OCI-LY7 (cell line): ENCODE results near the gene SELENOS. TPM values are rescaled to one million over a fixed set of nuclear protein-coding genes. Genes with fewer than 3 reads are reported as not detected.
A peak's percentile ranks its signal among the peaks of the same experiment; 100 is the strongest.

ENCODE experiments used
- BruUV-seq: library from RNA; stranded (reverse); fragments of 400-500 nt; replicated peaks from 2 replicates; lab custom pipeline; 2021; lab: Mats Ljungman, UMichigan
- CTCF ChIA-PET: fragments of 300-600 bp; sonication (Branson Sonifier 250); formaldehyde crosslinking; loops from one replicate; lab custom pipeline; 2022; ENCODE audit warnings: antibody characterized with exemption; ENCODE audit not compliant: unreplicated experiment; lab: Charles Lee
- POLR2A ChIA-PET: fragments of 300-600 bp; sonication (Branson Sonifier 250); formaldehyde crosslinking; loops from one replicate; lab custom pipeline; 2022; ENCODE audit warnings: antibody characterized with exemption; lab: Charles Lee
- DNase-seq: peaks from one replicate; pipeline ENCODE4 v3.0.0-alpha.2; 2015; ENCODE audit warnings: low spot score
- H2AFZ ChIP-seq: fragments of 200-600 bp; sonication (generic), shearing (Covaris generic); 2 replicates; pipeline ENCODE4 v1.6.1; 2014; ENCODE audit warnings: mild to moderate bottlenecking, antibody characterized with exemption, low read length, moderate library complexity
- H3K27ac ChIP-seq: fragments of 200-600 bp; sonication (generic); 2 replicates; pipeline ENCODE4 v1.5.1; 2014; ENCODE audit warnings: mixed run types, low read depth, mild to moderate bottlenecking, moderate library complexity, low read length, inconsistent platforms; ENCODE audit not compliant: poor library complexity, severe bottlenecking
- H3K36me3 ChIP-seq: fragments of 200-600 bp; sonication (generic); 2 replicates; pipeline ENCODE4 v1.6.1; 2014; ENCODE audit warnings: mild to moderate bottlenecking, antibody characterized with exemption, low read length, moderate library complexity, mixed read lengths; ENCODE audit not compliant: insufficient read depth
- H3K4me1 ChIP-seq: fragments of 200-600 bp; sonication (generic); 2 replicates; pipeline ENCODE4 v1.5.1; 2014; ENCODE audit warnings: mild to moderate bottlenecking, low read length; ENCODE audit not compliant: insufficient read depth, poor library complexity, severe bottlenecking
- H3K4me2 ChIP-seq: fragments of 200-600 bp; sonication (generic); 2 replicates; pipeline ENCODE4 v1.6.1; 2014; ENCODE audit warnings: mild to moderate bottlenecking, low read length
- H3K4me3 ChIP-seq: fragments of 200-600 bp; sonication (generic); 2 replicates; pipeline ENCODE4 v1.5.1; 2014; ENCODE audit warnings: mild to moderate bottlenecking, low read depth, low read length; ENCODE audit not compliant: poor library complexity, severe bottlenecking
- H3K79me2 ChIP-seq: fragments of 200-600 bp; sonication (generic); 2 replicates; pipeline ENCODE4 v1.6.1; 2016; ENCODE audit warnings: low read depth, mild to moderate bottlenecking, low read length, moderate library complexity, mixed read lengths; ENCODE audit not compliant: insufficient read depth
- H3K9me2 ChIP-seq: fragments of 200-600 bp; sonication (generic); 2 replicates; pipeline ENCODE4 v1.6.1; 2016; ENCODE audit warnings: mild to moderate bottlenecking, low read length, mixed read lengths; ENCODE audit not compliant: insufficient read depth
- H3K9me3 ChIP-seq: fragments of 200-600 bp; sonication (generic); 2 replicates; pipeline ENCODE4 v1.6.1; 2014; ENCODE audit warnings: mild to moderate bottlenecking, mixed run types, low read length, mixed read lengths
- H4K20me1 ChIP-seq: fragments of 200-600 bp; sonication (generic); 2 replicates; pipeline ENCODE4 v1.6.1; 2014; ENCODE audit warnings: mild to moderate bottlenecking, antibody characterized with exemption, low read length, moderate library complexity, mixed read lengths; ENCODE audit not compliant: insufficient read depth
- CTCF ChIP-seq: fragments of 200-600 bp; sonication (generic); conservative IDR thresholded peaks from 2 replicates; pipeline ENCODE4 v1.5.1; 2014; ENCODE audit warnings: mild to moderate bottlenecking, antibody characterized with exemption, low read length, moderate library complexity, mixed read lengths
- EZH2phosphoT487 ChIP-seq: fragments of 200-600 bp; sonication (generic); IDR thresholded peaks from 2 replicates; pipeline ENCODE4 v1.6.1; 2018; ENCODE audit warnings: low read depth, borderline replicate concordance, mild to moderate bottlenecking, mixed run types, antibody characterized with exemption, low read length, moderate library complexity, mixed read lengths
- intact Hi-C: fragments of 100-400 bp; cut with micrococcal nuclease; formaldehyde crosslinking; loops from one replicate; pipeline ENCODE4 v1.10.0; 2022; ENCODE audit not compliant: unreplicated experiment
- total RNA-seq, 2 experiments: library from RNA; depleted of rRNA in 1 of 2; stranded (reverse); fragments of >200 nt in 1 of 2; shearing (Covaris generic) in 1 of 2; gene quantifications; 2 replicates each; pipeline ENCODE4 v1.2.3, GENCODE V29; 2014 to 2022

SELENOS gene
- total RNA-seq, 2 experiments from 2014 or later, result 29.1 to 36.1 TPM

DNA sequence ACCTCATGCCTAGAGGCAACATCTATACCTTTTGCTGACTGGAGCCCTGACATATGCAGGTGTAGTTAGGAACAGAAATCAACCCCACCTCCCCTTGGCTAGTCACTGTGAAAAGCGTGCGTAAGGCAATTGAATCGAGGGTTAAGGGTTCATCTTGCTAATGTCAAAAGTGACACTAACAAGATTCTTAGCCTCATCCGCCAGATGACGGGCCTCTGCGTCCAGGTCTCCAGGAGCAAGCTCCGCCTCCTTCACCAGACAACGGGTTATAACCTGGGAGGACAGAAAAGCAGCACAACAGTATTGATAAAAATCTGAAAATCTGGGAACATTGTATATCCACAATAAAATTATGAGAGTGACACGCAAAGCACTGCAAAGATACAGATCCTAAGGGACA is 4.7 kb downstream of the SELENOS start:
- Histone ChIP-seq H3K79me2 (peaks cover 17% of the 10 kb centered on the region; the same call in 1 of the 2 replicates), H3K9me2 (no peaks in the 10 kb centered on the region), H4K20me1 (no peaks in the 10 kb centered on the region; the same call in 1 of the 2 replicates), H3K4me1 (peaks cover 11% of the 10 kb centered on the region), H3K4me3 (no peak overlapping the region), H3K4me2 (no peak overlapping the region), H3K27ac (no peak overlapping the region), H3K9me3 (no peaks in the 10 kb centered on the region), H2AFZ (no peak overlapping the region), H3K36me3 (peaks cover 65% of the 10 kb centered on the region)
- DNase-seq, result no peak
- BruUV-seq, result no TSS peak
- ChIA-PET POLR2A (interaction anchor here (0.5 to 1.2 kb wide), 3 partner anchors 11 to 383 kb away, joined by 3 to 4 read pairs (median 3); no protein-coding TSS in a partner anchor), CTCF (no interaction called here)
- no peak for TF ChIP-seq CTCF
- TF ChIP-seq EZH2phosphoT487, result no peak
- intact Hi-C loops, result no loop called here

DNA sequence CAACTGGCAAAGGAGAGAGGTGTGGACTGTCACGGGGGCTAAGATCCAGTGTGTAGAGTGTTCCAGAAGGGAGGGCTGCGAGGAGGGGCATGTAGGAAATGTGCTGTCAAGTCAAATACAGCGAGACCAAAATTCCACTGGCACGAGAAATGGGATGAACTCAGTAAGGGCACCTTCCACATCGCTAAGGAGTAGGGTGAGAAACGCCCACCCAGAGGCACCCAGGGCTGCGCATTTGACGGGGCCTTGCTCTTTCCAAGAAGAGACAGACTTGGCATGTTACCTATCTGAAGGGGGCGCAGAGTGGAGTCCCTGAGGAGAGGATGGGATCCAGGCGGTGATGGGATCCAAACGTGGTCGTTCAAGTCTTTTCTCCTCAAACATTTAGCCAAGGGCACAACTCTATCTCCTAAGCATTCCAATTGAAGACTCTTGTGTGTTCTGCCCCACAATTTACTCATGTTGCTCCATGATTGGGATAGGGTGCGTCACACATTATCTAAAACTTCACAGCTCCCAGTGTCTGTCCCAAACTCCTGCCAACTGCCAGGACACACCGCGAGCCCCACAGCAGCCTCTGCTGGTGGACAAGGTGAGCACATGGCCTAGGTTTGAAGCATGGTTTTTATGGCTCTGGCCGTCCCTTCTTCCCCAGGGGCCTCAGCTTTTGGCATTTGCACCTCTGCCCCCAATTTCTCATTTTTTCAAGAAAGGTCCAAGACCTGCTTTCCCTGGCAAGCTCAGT is 7.6 kb downstream of the SELENOS start:
- TF ChIP-seq EZH2phosphoT487 (no peak), CTCF (peak; percentile 57)
- no peak for DNase-seq
- intact Hi-C loops, result no loop called here
- Histone ChIP-seq H3K36me3 (peaks cover 56% of the 10 kb centered on the region), H3K4me1 (no peaks in the 10 kb centered on the region), H3K9me2 (no peaks in the 10 kb centered on the region), H4K20me1 (no peaks in the 10 kb centered on the region), H3K27ac (no peak overlapping the region), H2AFZ (no peak overlapping the region), H3K4me2 (no peak overlapping the region), H3K79me2 (no peaks in the 10 kb centered on the region), H3K9me3 (no peaks in the 10 kb centered on the region), H3K4me3 (no peak overlapping the region)
- POLR2A ChIA-PET, result interaction anchor here (1.3 kb wide), 1 partner anchor 24 kb away, joined by 4 read pairs; no protein-coding TSS in a partner anchor
- CTCF ChIA-PET, result no interaction called here
- no TSS peak for BruUV-seq
